Panc1 (cell line): Measurements from ENCODE around the gene IFNG. TPM values are rescaled to one million over a fixed set of nuclear protein-coding genes. Genes with fewer than 3 reads are reported as not detected.

Source experiments
- ATAC-seq: fragments of 200-7000 bp; cut with Tn5 transposase; 2 replicates; pipeline ENCODE4 v1.9.1; 2020; ENCODE audit warnings: mild to moderate bottlenecking, moderate library complexity
- BruUV-seq: library from RNA; stranded (reverse); fragments of 400-500 nt; replicated peaks from 2 replicates; lab custom pipeline; 2021; lab: Mats Ljungman, UMichigan
- CTCF ChIA-PET: fragments of 300-600 bp; sonication (Branson Sonifier 250); formaldehyde crosslinking; loops from one replicate; lab custom pipeline; 2022; ENCODE audit warnings: antibody characterized with exemption; lab: Charles Lee
- POLR2A ChIA-PET: fragments of 300-600 bp; sonication (Branson Sonifier 250); formaldehyde crosslinking; loops from one replicate; lab custom pipeline; 2022; ENCODE audit warnings: antibody characterized with exemption; lab: Charles Lee
- DNase-seq: peaks from one replicate; pipeline ENCODE4 v3.0.0-alpha.2; 2010; ENCODE audit warnings: low read depth, low spot score
- H3K27ac ChIP-seq: 2 replicates; pipeline ENCODE4 v1.5.1; 2011; ENCODE audit warnings: mild to moderate bottlenecking, low read length, inconsistent platforms
- H3K27me3 ChIP-seq: fragments of 200-500 bp; sonication (Bioruptor generic); 2 replicates; pipeline ENCODE4 v1.6.0; 2014; ENCODE audit warnings: low read length, inconsistent platforms; ENCODE audit not compliant: control insufficient read depth, insufficient read depth
- H3K36me3 ChIP-seq: fragments of 200-500 bp; sonication (Bioruptor generic); 2 replicates; pipeline ENCODE4 v1.5.1; 2014; ENCODE audit warnings: inconsistent platforms, mild to moderate bottlenecking, low read length, moderate library complexity; ENCODE audit not compliant: control insufficient read depth, insufficient read depth
- H3K4me1 ChIP-seq: 2 replicates; pipeline ENCODE4 v1.5.1; 2011; ENCODE audit warnings: inconsistent platforms, mild to moderate bottlenecking, low read length, moderate library complexity; ENCODE audit not compliant: control insufficient read depth, insufficient read depth
- H3K4me3 ChIP-seq, 2 experiments: 2 replicates each; pipeline ENCODE4 v1.5.1; 2011 to 2012; ENCODE audit warnings: low read depth in 2 of 2, low read length in 2 of 2, mild to moderate bottlenecking in 2 of 2, inconsistent platforms in 1 of 2, moderate library complexity in 1 of 2
- H3K9me3 ChIP-seq: fragments of 200-500 bp; sonication (Bioruptor generic); 2 replicates; pipeline ENCODE4 v1.5.1; 2014; ENCODE audit warnings: low read depth, mild to moderate bottlenecking, inconsistent platforms, low read length, moderate library complexity; ENCODE audit not compliant: control insufficient read depth, insufficient read depth
- CTCF ChIP-seq: fragments of 450-650 bp; IDR thresholded peaks from 2 replicates; pipeline ENCODE4 v1.5.1; 2017; ENCODE audit warnings: mild to moderate bottlenecking
- POLR2AphosphoS5 ChIP-seq: IDR thresholded peaks from 2 replicates; pipeline ENCODE4 v1.6.1; 2012; ENCODE audit warnings: mild to moderate bottlenecking, low read depth, low read length, moderate library complexity
- REST ChIP-seq, 2 experiments: IDR thresholded peaks; 2 replicates each; pipeline ENCODE4 v1.6.1; 2011 to 2012; ENCODE audit warnings: low read depth in 2 of 2, control low read depth in 1 of 2, low read length in 1 of 2, mild to moderate bottlenecking in 1 of 2, moderate library complexity in 1 of 2; ENCODE audit not compliant: insufficient read depth in 1 of 2
- SIN3A ChIP-seq: IDR thresholded peaks from 2 replicates; pipeline ENCODE4 v1.6.1; 2012; ENCODE audit warnings: low read depth, mild to moderate bottlenecking, low read length, moderate library complexity, borderline replicate concordance; ENCODE audit not compliant: insufficient read depth
- TCF7L2 ChIP-seq: IDR thresholded peaks from 2 replicates; pipeline ENCODE4 v1.6.1; 2011; ENCODE audit warnings: mild to moderate bottlenecking, low read depth, low read length, inconsistent platforms
- in situ Hi-C: cut with HindIII; loops from 2 replicates; pipeline ENCODE4 v1.10.0; 2016; ENCODE audit warnings: low sequenced_read_pairs, low pct_unique_long_range_greater_than_20kb
- intact Hi-C: fragments of 100-400 bp; cut with micrococcal nuclease; formaldehyde crosslinking; loops from one replicate; pipeline ENCODE4 v1.10.0; 2022; ENCODE audit not compliant: unreplicated experiment
- total RNA-seq: library from RNA; stranded (reverse); gene quantifications from one replicate; pipeline ENCODE4 v1.2.1, GENCODE V29; 2021; ENCODE audit not compliant: unreplicated experiment

IFNG gene
- total RNA-seq, 1 experiment from 2014 or later: 0.33 TPM

- Histone ChIP-seq H3K27me3 (0 out of 2 replicates have a peak, but pooled peaks cover 2% of the 10 kb centered on the region), H3K4me3 (no peak overlapping the region), H3K36me3 (no peaks in the 10 kb centered on the region), H3K4me1 (no peaks in the 10 kb centered on the region), H3K9me3 (no peaks in the 10 kb centered on the region), H3K27ac (no peak overlapping the region)
- no peak for DNase-seq
- in situ Hi-C loops (no loop called here), intact Hi-C loops (no loop called here)
- CTCF ChIA-PET: no interaction called here
- POLR2A ChIA-PET: no interaction called here
- no peak for TF ChIP-seq REST (IDR thresholded peaks at IDR 0.05; ENCODE audit: insufficient read depth in 1 of 2, low read depth in 2 of 2, low read length in 1 of 2)
- TF ChIP-seq SIN3A: no peak
- no peak for TF ChIP-seq POLR2AphosphoS5
- TF ChIP-seq TCF7L2: no peak
- TF ChIP-seq CTCF: no peak
- ATAC-seq: no peak
- no TSS peak for BruUV-seq
These were observed 19.4 kb upstream of the IFNG start for GRCh38 chr12:68178774-68179439.

GRCh38 chr12:68178184-68178583 lies 18.6 kb upstream of the IFNG start:
- TF ChIP-seq SIN3A (no peak), REST (IDR thresholded peaks at IDR 0.05; ENCODE audit: insufficient read depth in 1 of 2, low read depth in 2 of 2, low read length in 1 of 2) (no peak), POLR2AphosphoS5 (no peak), TCF7L2 (no peak), CTCF (no peak)
- CTCF ChIA-PET: no interaction called here
- in situ Hi-C loops (no loop called here), intact Hi-C loops (no loop called here)
- no TSS peak for BruUV-seq
- no peaks in the 10 kb centered on the region for H3K36me3 ChIP-seq
- DNase-seq (no peak), ATAC-seq (no peak)
- H3K4me3 ChIP-seq: no peak overlapping the region
- POLR2A ChIA-PET: no interaction called here
- H3K27ac ChIP-seq: no peak overlapping the region
- H3K4me1 ChIP-seq: no peaks in the 10 kb centered on the region
- no peaks in the 10 kb centered on the region for H3K9me3 ChIP-seq
- 0 out of 2 replicates have a peak, but pooled peaks cover 2% of the 10 kb centered on the region for H3K27me3 ChIP-seq
